HCT116 (cell line): ENCODE results near the gene GNAT2. TPM values are rescaled to one million over a fixed set of nuclear protein-coding genes. Genes with fewer than 3 reads are reported as not detected.
A peak's percentile ranks its signal among the peaks of the same experiment; 100 is the strongest.

Experiments used
- ATAC-seq: fragments of 200-7000 bp; cut with Tn5 transposase; 2 replicates; pipeline ENCODE4 v1.9.1; 2020; ENCODE audit warnings: mild to moderate bottlenecking, moderate library complexity
- BruUV-seq: library from RNA; stranded (reverse); fragments of 400-500 nt; replicated peaks from 2 replicates; lab custom pipeline; 2021; lab: Mats Ljungman, UMichigan
- CTCF ChIA-PET: fragments of 300-600 bp; sonication (Branson Sonifier 250); formaldehyde crosslinking; loops from one replicate; lab custom pipeline; 2021; ENCODE audit warnings: antibody characterized with exemption; lab: Charles Lee
- POLR2A ChIA-PET: fragments of 300-600, 350-600 bp; sonication (Branson Sonifier 250); formaldehyde crosslinking; loops from one replicate; lab custom pipeline; 2021; ENCODE audit warnings: antibody characterized with exemption; lab: Charles Lee
- RAD21 ChIA-PET, 2 experiments: fragments of 300-600 bp; sonication (Branson Sonifier 250); formaldehyde crosslinking; loops; one replicate each; lab custom pipeline; 2023; ENCODE audit warnings: low total read pairs in 2 of 2; ENCODE audit not compliant: uncharacterized antibody in 2 of 2, unreplicated experiment in 2 of 2, low non-redundant PET in 1 of 2; lab: Charles Lee
- DNase-seq: peaks from one replicate; pipeline ENCODE4 v3.0.0-alpha.2; 2010; ENCODE audit warnings: low read depth, low spot score
- H2AFZ ChIP-seq: fragments of 200-600 bp; shearing (Covaris generic), sonication (generic); 2 replicates; pipeline ENCODE4 v1.6.1; 2017; ENCODE audit warnings: low read depth, mixed run types, mixed read lengths, antibody characterized with exemption, low read length; ENCODE audit not compliant: poor library complexity, severe bottlenecking
- H3K27ac ChIP-seq: 2 replicates; pipeline ENCODE4 v1.5.1; 2012; ENCODE audit warnings: low read depth, low read length
- H3K27me3 ChIP-seq: fragments of 200-600 bp; sonication (generic); 2 replicates; pipeline ENCODE4 v1.6.1; 2016; ENCODE audit warnings: mixed run types, low read length, mixed read lengths; ENCODE audit not compliant: insufficient read depth
- H3K36me3 ChIP-seq, 2 experiments: fragments of 200-500 bp in 1 of 2; fragments of 200-600 bp in 1 of 2; sonication (Bioruptor generic) in 1 of 2; sonication (generic) in 1 of 2; 2 replicates each; pipeline versions ENCODE4 v1.5.1 to v1.6.1; 2014 to 2016; ENCODE audit warnings: low read length in 2 of 2, inconsistent platforms in 1 of 2, mixed read lengths in 1 of 2, mixed run types in 1 of 2; ENCODE audit not compliant: insufficient read depth in 2 of 2, control insufficient read depth in 1 of 2
- H3K4me1 ChIP-seq, 2 experiments: fragments of 200-600 bp in 1 of 2; sonication (generic) in 1 of 2; 2 replicates each; pipeline versions ENCODE4 v1.5.1 to v1.6.1; 2012 to 2017; ENCODE audit warnings: low read length in 2 of 2, inconsistent platforms in 1 of 2, mild to moderate bottlenecking in 1 of 2, mixed read lengths in 1 of 2, mixed run types in 1 of 2, moderate library complexity in 1 of 2; ENCODE audit not compliant: insufficient read depth in 2 of 2, control insufficient read depth in 1 of 2
- H3K4me2 ChIP-seq: fragments of 200-600 bp; sonication (generic); 2 replicates; pipeline ENCODE4 v1.6.1; 2017; ENCODE audit warnings: mixed run types, low read length, mixed read lengths
- H3K4me3 ChIP-seq, 2 experiments: fragments of 200-600 bp in 1 of 2; sonication (generic) in 1 of 2; replicated peaks in 1 of 2; 2 replicates each; pipeline ENCODE4 v1.5.1; 2011 to 2016; ENCODE audit warnings: low read length in 2 of 2, control low read depth in 1 of 2, low read depth in 1 of 2, mild to moderate bottlenecking in 1 of 2, mixed read lengths in 1 of 2, mixed run types in 1 of 2
- H3K79me2 ChIP-seq: fragments of 200-600 bp; sonication (generic); 2 replicates; pipeline ENCODE4 v1.6.1; 2017; ENCODE audit warnings: mild to moderate bottlenecking, mixed run types, low read length, moderate library complexity, mixed read lengths; ENCODE audit not compliant: insufficient read depth
- H3K9ac ChIP-seq: fragments of 200-600 bp; sonication (generic); 2 replicates; pipeline ENCODE4 v1.6.1; 2016; ENCODE audit warnings: low read length, mixed read lengths
- H3K9me2 ChIP-seq: fragments of 200-600 bp; sonication (generic), shearing (Covaris generic); 2 replicates; pipeline ENCODE4 v1.6.1; 2017; ENCODE audit warnings: mixed run types, mild to moderate bottlenecking, moderate library complexity; ENCODE audit not compliant: insufficient read depth
- H3K9me3 ChIP-seq, 2 experiments: fragments of 200-500 bp in 1 of 2; fragments of 200-600 bp in 1 of 2; sonication (Bioruptor generic) in 1 of 2; sonication (generic) in 1 of 2; 2 replicates each; pipeline ENCODE4 v1.6.1; 2014 to 2017; ENCODE audit warnings: low read length in 2 of 2, mixed read lengths in 2 of 2, inconsistent platforms in 1 of 2, low read depth in 1 of 2, mild to moderate bottlenecking in 1 of 2, mixed run types in 1 of 2, moderate library complexity in 1 of 2; ENCODE audit not compliant: control insufficient read depth in 1 of 2, insufficient read depth in 1 of 2
- H4K20me1 ChIP-seq: fragments of 200-600 bp; sonication (generic), shearing (Covaris generic); 2 replicates; pipeline ENCODE4 v1.6.1; 2017; ENCODE audit warnings: mixed run types, mild to moderate bottlenecking, moderate library complexity; ENCODE audit not compliant: insufficient read depth
- CBX3 ChIP-seq: IDR thresholded peaks from 2 replicates; pipeline ENCODE4 v1.6.1; 2012; ENCODE audit warnings: low read depth
- EGR1 ChIP-seq: IDR thresholded peaks from 2 replicates; pipeline ENCODE4 v1.6.1; 2012; ENCODE audit warnings: low read depth
- ELF1 ChIP-seq: IDR thresholded peaks from 2 replicates; pipeline ENCODE4 v1.6.1; 2012; ENCODE audit warnings: low read depth, borderline replicate concordance
- EZH2 ChIP-seq: fragments of 200-600 bp; sonication (generic); IDR thresholded peaks from 2 replicates; pipeline ENCODE4 v1.6.1; 2017; ENCODE audit warnings: antibody characterized with exemption, mixed run types
- FOSL1 ChIP-seq: IDR thresholded peaks from 2 replicates; pipeline ENCODE4 v1.6.1; 2012; ENCODE audit warnings: low read depth
- POLR2A ChIP-seq: IDR thresholded peaks from 2 replicates; pipeline ENCODE4 v1.7.0; 2011; ENCODE audit warnings: borderline replicate concordance; ENCODE audit not compliant: insufficient read depth, insufficient read length; ENCODE audit errors: extremely low read depth
- RAD21 ChIP-seq: IDR thresholded peaks from 2 replicates; pipeline ENCODE4 v1.6.1; 2012; ENCODE audit warnings: low read depth, mild to moderate bottlenecking
- SIN3A ChIP-seq: IDR thresholded peaks from 2 replicates; pipeline ENCODE4 v1.6.1; 2012; ENCODE audit warnings: low read depth
- SP1 ChIP-seq: IDR thresholded peaks from 2 replicates; pipeline ENCODE4 v1.6.1; 2012; ENCODE audit warnings: low read depth
- YY1 ChIP-seq: IDR thresholded peaks from 2 replicates; pipeline ENCODE4 v1.6.1; 2011; ENCODE audit warnings: low read length, low read depth, moderate library complexity, mild to moderate bottlenecking; ENCODE audit not compliant: insufficient replicate concordance; ENCODE audit errors: extremely low read depth
- ZNF274 ChIP-seq: fragments of 200-500 bp; sonication (Bioruptor generic); IDR thresholded peaks from 2 replicates; pipeline ENCODE4 v1.6.1; 2014; ENCODE audit warnings: mild to moderate bottlenecking, low read depth, low read length, inconsistent platforms
- intact Hi-C: fragments of 100-400 bp; cut with micrococcal nuclease; formaldehyde crosslinking; loops from 2 replicates; pipeline ENCODE4 v1.10.0; 2022
- total RNA-seq: library from RNA; stranded (reverse); gene quantifications from one replicate; pipeline ENCODE4 v1.2.1, GENCODE V29; 2021; ENCODE audit not compliant: unreplicated experiment
- TF ChIP-seq, protein P1 (sequence below): IDR thresholded peaks from 2 replicates; pipeline ENCODE4 v1.6.1; 2012
- TF ChIP-seq, protein P2 (sequence below), 3 experiments: fragments of 200-600 bp in 1 of 3; sonication (generic) in 1 of 3; IDR thresholded peaks in 2 of 3; conservative IDR thresholded peaks in 1 of 3; 2 replicates each; pipeline ENCODE4 v1.5.1; 2012 to 2017; ENCODE audit warnings: low read depth in 2 of 3, low read length in 2 of 3, antibody characterized with exemption in 1 of 3, borderline replicate concordance in 1 of 3, control low read depth in 1 of 3, mild to moderate bottlenecking in 1 of 3, mixed read lengths in 1 of 3, mixed run types in 1 of 3, moderate library complexity in 1 of 3; ENCODE audit not compliant: insufficient read depth in 1 of 3
- TF ChIP-seq, protein P3 (sequence below): IDR thresholded peaks from 2 replicates; pipeline ENCODE4 v1.6.1; 2012; ENCODE audit warnings: low read depth
- TF ChIP-seq, protein P4 (sequence below): IDR thresholded peaks from 2 replicates; pipeline ENCODE4 v1.6.1; 2012

Gene GNAT2
- total RNA-seq, 1 experiment from 2014 or later, result 0.76 TPM

DNA sequence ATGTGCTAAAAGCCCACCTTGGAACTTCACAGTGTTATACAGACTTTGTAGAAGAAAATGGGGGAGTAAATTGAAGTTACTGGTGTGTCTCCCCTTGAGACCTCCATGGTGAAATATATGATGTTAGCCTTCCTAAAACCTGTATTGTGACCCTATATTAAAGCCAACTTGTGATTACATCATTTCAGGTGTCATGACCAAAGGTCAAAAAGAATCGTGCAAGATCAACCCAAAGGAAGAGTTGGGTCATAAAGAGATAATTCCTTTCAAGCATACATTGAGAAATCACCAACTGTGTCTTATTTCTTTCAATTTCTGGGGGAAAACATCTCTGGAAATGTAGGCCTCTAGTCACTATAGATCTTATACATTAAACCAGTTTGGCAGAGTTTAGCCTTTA is 34.6 kb downstream of the GNAT2 start:
- no peak overlapping the region for H3K9ac ChIP-seq
- H3K9me3 ChIP-seq, result no peaks in the 10 kb centered on the region
- intact Hi-C loops, result no loop called here
- H3K4me3 ChIP-seq, result no peak overlapping the region
- H3K4me1 ChIP-seq, result no peaks in the 10 kb centered on the region
- DNase-seq, result no peak
- ChIA-PET POLR2A (no interaction called here), RAD21 (no interaction called here), CTCF (no interaction called here)
- no peaks in the 10 kb centered on the region for H3K27me3 ChIP-seq
- no peak for ATAC-seq
- H3K79me2 ChIP-seq, result peaks cover 4% of the 10 kb centered on the region; the same call in 1 of the 2 replicates
- no peak overlapping the region for H2AFZ ChIP-seq
- H3K36me3 ChIP-seq, result peaks cover 28 to 31% of the 10 kb centered on the region in 2 experiments
- no peaks in the 10 kb centered on the region for H4K20me1 ChIP-seq
- H3K4me2 ChIP-seq, result no peak overlapping the region
- TSS peak; percentile 4 for BruUV-seq
- no peak overlapping the region for H3K27ac ChIP-seq
- no peak for TF ChIP-seq FOSL1
- no peak for TF ChIP-seq CBX3
- no peak for TF ChIP-seq YY1
- no peak for TF ChIP-seq RAD21
- TF ChIP-seq POLR2A, result no peak
- TF ChIP-seq, protein P1, sequence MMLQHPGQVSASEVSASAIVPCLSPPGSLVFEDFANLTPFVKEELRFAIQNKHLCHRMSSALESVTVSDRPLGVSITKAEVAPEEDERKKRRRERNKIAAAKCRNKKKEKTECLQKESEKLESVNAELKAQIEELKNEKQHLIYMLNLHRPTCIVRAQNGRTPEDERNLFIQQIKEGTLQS, result no peak
- TF ChIP-seq, protein P2, sequence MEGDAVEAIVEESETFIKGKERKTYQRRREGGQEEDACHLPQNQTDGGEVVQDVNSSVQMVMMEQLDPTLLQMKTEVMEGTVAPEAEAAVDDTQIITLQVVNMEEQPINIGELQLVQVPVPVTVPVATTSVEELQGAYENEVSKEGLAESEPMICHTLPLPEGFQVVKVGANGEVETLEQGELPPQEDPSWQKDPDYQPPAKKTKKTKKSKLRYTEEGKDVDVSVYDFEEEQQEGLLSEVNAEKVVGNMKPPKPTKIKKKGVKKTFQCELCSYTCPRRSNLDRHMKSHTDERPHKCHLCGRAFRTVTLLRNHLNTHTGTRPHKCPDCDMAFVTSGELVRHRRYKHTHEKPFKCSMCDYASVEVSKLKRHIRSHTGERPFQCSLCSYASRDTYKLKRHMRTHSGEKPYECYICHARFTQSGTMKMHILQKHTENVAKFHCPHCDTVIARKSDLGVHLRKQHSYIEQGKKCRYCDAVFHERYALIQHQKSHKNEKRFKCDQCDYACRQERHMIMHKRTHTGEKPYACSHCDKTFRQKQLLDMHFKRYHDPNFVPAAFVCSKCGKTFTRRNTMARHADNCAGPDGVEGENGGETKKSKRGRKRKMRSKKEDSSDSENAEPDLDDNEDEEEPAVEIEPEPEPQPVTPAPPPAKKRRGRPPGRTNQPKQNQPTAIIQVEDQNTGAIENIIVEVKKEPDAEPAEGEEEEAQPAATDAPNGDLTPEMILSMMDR (IDR thresholded peaks at IDR 0.05 in 2 of 3, conservative IDR thresholded peaks at IDR 0.05 in 1 of 3; ENCODE audit: borderline replicate concordance in 1 of 3, insufficient read depth in 1 of 3, low read depth in 2 of 3, low read length in 2 of 3), result no peak
- no peak for TF ChIP-seq ZNF274
- TF ChIP-seq ELF1, result no peak
- no peak for TF ChIP-seq EZH2
- no peak for TF ChIP-seq SIN3A
- TF ChIP-seq, protein P3, sequence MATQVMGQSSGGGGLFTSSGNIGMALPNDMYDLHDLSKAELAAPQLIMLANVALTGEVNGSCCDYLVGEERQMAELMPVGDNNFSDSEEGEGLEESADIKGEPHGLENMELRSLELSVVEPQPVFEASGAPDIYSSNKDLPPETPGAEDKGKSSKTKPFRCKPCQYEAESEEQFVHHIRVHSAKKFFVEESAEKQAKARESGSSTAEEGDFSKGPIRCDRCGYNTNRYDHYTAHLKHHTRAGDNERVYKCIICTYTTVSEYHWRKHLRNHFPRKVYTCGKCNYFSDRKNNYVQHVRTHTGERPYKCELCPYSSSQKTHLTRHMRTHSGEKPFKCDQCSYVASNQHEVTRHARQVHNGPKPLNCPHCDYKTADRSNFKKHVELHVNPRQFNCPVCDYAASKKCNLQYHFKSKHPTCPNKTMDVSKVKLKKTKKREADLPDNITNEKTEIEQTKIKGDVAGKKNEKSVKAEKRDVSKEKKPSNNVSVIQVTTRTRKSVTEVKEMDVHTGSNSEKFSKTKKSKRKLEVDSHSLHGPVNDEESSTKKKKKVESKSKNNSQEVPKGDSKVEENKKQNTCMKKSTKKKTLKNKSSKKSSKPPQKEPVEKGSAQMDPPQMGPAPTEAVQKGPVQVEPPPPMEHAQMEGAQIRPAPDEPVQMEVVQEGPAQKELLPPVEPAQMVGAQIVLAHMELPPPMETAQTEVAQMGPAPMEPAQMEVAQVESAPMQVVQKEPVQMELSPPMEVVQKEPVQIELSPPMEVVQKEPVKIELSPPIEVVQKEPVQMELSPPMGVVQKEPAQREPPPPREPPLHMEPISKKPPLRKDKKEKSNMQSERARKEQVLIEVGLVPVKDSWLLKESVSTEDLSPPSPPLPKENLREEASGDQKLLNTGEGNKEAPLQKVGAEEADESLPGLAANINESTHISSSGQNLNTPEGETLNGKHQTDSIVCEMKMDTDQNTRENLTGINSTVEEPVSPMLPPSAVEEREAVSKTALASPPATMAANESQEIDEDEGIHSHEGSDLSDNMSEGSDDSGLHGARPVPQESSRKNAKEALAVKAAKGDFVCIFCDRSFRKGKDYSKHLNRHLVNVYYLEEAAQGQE, result no peak
- TF ChIP-seq EGR1, result no peak
- no peak for TF ChIP-seq SP1
- TF ChIP-seq, protein P4, sequence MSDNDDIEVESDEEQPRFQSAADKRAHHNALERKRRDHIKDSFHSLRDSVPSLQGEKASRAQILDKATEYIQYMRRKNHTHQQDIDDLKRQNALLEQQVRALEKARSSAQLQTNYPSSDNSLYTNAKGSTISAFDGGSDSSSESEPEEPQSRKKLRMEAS, result no peak
- no peaks in the 10 kb centered on the region for H3K9me2 ChIP-seq
